SIG-M5 treated with dmso at 0.1 percent for 504 hours (cell line): Measurements from ENCODE around the gene GPR45.
"Not testable (repeated sequence)": the region's sequence is repeated elsewhere in the genome, so short reads cannot be mapped to it uniquely, and the experiment has no call there.

Source experiments
- DNase-seq: peaks from one replicate; lab custom pipeline; 2025; ENCODE audit not compliant: unreplicated experiment; lab: John Stamatoyannopoulos, UW

Gene GPR45, protein sequence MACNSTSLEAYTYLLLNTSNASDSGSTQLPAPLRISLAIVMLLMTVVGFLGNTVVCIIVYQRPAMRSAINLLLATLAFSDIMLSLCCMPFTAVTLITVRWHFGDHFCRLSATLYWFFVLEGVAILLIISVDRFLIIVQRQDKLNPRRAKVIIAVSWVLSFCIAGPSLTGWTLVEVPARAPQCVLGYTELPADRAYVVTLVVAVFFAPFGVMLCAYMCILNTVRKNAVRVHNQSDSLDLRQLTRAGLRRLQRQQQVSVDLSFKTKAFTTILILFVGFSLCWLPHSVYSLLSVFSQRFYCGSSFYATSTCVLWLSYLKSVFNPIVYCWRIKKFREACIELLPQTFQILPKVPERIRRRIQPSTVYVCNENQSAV

GRCh38 chr2:105241443-105241842, at the start of gene GPR45:
TSS of gene GPR45 (plus strand) at chr2:105241743. CDS start at chr2:105241859, 116 bp downstream.
- no peak for DNase-seq

GRCh38 chr2:105194022-105194675, 47.4 kb upstream of the GPR45 start:
- no peak for DNase-seq

DNA sequence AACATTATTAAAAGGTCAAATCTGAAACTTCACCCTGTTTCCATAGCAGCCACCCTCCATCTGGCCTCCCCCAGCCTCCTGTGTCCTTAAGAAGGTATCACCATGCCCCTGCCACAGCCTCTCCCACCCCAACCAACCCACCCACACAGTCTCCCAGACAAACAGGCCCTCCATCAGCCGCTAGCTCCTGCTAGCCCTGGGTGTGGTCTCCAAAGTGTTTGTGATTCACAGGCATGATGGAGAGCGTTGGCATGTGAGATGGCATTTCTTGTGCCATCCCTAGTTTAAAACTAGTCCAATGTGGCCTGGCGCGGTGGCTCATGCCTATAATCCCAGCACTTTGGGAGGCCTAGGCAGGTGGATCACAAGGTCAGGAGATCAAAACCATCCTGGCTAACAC, 44.9 kb upstream of the GPR45 start:
- DNase-seq = no peak

DNA sequence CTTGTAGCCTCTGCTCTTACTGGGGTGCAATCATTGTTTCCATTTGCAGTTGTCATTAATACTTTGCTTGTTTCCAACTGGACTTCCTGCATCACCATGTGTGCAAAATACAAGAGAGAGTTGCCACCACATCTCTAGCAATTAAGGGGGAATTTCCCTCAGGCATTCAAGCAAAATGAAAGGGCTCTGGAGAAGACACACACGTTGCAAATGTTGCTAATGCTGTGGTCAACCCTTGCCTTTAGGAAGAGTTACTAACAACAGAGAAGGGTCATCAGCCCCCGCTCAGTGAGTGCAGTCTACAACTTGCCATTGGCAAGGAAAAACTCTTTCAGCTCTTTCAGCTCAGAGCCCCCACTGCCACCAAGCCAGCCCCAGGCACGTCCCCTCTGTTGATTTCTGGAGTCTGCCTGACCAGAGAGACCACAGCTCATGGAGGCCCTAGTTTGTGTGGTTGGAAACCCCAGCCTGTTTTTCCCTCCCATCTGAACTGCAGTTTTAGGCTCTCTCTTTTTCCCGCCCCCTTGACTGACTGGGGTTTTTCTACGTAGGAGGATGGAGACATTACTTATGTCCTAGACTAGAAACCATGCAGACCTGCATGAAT, 25.9 kb upstream of the GPR45 start:
- DNase-seq = no peak

GRCh38 chr2:105220604-105221003, 20.9 kb upstream of the GPR45 start:
- no peak for DNase-seq

DNA sequence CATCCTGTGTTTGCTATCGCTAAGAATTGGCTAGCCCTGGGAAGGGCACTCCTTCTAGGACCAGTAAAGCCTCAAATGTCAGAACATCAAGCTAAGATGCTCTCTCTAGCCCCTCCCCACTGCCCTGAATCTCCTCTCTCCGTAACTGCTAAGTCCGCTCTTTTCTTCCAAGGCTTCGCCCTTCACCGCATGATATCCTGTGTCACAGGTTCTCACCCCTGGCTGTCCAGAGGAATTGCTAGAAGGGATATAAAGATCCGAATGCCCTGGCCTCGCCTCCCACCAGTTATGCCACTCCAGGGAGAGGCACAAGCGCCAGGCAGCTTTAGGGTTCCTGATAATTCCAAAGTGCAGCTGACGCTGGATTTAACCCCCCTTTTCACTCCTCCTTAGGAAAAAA, 17.1 kb upstream of the GPR45 start:
- DNase-seq = no peak

- DNase-seq = no peak
Observed at GRCh38 chr2:105231232-105231619, 10.3 kb upstream of the GPR45 start.

GRCh38 chr2:105235388-105236059, 6.0 kb upstream of the GPR45 start:
- peak; percentile 68 for DNase-seq

DNA sequence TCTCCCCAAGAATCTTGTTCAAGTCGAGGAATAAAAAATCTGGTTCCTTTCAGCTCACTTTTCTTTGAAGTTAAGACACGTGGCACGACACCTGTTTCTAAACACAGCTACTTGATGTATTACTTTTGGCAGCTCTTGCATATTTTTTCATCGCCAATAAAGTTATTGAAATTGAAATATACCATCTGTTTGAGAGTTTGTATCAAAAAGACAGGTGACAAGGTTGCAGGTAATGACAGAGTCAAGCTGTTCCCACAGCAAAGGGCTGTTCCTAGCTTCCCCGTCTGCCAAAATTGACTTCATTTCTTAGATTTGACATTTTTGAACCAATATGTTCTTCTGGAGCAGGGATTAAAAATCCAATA, 5.5 kb upstream of the GPR45 start:
- DNase-seq = no peak

DNA sequence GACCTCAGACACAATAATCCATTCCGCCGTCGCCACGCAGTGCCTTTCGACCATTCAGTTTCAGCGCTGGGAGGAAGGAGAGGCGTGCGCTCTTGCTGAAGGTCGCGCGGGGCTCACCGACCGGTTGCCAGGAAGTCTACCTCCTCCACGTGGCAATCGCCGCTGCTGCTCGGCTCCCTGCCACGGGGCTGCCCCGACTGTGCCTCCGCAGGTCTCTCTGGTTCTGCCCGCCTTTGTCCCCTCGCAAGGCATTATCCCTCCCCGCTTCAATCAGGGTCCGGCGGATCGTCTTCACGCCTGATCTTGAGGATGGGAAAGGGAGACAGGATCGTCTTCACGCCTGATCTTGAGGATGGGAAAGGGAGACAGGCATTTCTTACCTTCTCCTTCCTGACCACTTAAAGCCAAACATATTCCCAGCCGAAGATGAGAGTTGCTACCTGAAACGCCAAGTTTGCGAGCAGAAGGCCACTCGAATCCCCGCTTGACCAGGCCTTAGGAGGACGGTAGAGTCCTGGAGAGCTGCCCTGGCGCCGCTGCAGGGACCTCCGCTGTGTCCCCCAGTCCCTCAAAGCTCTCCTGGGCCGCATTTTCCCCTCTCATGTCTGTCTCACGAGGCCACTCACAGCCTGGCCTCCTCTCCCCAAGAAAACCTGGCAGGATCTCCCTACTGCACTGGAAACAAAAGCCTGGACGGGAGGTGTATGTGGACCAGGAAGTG, 4.3 kb upstream of the GPR45 start:
- no peak for DNase-seq

DNA sequence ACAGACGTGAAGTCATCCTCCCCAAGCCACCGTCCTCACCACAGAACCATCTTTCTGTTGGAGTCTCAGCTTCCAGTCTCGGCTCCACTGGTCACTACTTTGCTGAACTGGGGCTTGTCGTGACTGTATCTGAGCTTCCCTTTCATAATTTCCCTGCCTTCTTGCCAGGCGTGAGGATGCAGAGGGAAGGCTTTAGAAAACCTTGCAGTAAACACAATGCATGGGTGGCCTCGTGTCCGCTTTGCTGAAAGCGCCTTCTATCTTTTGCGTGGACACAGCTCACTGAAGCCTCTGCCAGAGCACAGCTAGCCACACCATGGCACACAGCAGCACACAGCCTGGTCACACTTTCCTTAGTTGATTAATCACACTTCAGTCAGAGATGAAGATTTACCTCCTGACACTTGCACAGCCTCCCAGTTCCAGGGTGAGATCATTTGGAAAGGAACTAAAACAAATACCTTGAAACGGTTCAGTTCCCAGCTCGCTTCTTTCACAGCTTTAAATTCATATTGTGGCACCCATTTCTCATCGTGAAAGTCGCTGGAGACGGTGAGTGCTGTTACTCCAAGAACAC, 2.8 kb upstream of the GPR45 start:
- DNase-seq = no peak

- no peak for DNase-seq
Observed at GRCh38 chr2:105239924-105240323, 1.6 kb upstream of the GPR45 start.

GRCh38 chr2:105242286-105242993, 897 bp downstream of the GPR45 start:
- DNase-seq = no peak

DNA sequence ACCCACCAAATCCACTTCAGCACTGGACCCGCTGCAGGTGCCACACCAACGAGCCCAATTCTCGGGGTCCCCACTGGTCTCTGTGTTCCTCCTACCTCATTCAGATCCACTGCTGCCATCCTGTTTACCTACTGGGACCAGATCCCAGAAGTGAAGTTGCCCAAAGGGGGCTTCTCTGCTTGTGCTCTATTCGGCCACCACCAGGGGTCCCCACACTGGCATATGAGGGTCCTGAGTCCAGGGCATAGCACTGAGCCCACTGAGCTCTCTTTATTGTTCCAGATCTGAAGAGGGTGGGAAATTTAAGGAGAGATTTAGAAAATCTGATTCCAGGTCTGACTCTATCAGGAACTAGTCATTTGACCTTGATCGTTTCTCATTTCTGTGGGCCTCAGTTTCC, 2.4 kb downstream of the GPR45 start:
- DNase-seq = no peak

DNA sequence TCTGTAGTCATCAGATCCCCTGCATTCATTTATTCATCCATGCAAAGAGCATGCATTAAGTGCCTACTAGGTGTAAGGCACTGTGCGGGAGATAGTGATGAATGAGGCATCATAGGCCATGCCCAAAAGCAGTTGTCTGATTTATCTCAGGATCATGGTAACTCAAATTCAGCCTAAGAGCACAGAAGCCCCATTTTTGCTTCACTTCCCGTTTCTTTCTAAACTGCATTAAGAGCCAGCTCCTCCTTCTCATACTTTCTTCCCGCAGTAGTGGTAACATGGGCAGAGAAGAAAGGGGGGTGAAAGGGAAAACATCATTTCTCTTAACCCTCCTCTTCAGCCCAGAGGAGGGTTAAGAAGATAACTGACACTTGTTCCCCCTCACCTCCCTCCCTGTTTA, 2.9 kb downstream of the GPR45 start:
- peak; percentile 24 for DNase-seq

DNA sequence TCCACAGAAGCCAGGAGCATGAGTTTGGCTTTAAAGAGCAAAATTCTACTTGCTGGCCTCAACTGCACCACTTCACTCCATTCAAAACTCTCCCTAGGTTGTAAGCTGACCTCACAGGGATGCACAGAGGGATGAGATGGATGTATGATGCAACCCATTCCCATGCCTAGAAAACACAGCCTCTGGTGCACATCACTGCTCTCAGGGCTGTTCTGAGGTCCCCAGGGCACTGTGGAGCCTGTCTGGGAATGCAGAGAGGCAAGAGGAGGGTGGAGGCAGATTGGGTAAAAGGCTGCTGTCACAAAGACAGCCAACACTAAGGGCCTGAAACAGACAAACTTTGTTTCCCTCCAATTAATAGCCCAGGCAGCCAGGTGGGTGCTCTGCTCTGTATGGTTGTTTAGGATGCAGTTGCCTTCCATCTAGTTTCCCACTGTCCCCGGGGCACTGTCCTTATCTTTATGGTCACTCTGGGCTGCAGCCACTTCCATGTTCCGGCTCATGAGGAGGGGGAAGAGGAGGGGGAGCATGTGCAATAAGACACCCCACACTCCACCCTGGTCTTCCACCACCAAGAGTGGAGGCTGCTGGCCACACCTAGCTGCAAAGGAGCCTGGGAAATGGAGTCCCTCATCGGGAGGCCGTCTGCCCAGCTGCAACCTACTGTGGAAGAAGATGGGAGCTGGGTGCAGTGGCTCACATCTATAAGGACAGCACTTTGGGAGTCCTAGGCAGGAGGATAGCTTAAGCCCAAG, 7.0 kb downstream of the GPR45 start:
- DNase-seq = no peak

- DNase-seq = no peak
Observed at GRCh38 chr2:105249181-105249580, 7.6 kb downstream of the GPR45 start.

DNA sequence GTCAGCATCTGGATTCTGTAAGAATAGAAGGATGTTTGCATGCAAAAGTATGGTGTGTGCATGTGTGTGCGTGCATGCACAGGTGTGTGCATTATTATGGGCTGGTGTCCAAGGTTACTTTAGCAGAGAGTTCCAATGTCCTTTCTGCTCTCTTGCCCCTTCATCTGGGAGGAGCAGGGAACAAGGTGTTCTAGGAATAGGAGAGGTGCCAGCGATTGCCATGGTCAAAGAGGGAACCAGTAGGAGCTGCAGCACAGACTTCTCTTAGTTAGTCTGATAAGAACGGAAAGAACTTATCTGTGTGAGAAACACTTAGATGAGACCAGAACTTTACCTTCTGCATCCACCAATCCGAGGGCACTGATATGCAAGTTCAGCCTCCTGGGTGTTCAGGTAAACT, 8.3 kb downstream of the GPR45 start:
- DNase-seq = no peak

GRCh38 chr2:105251016-105251648, 9.6 kb downstream of the GPR45 start:
- not testable (repeated sequence) for DNase-seq
